Measurements from ENCODE around the gene DUS4L. TPM values are rescaled to one million over a fixed set of nuclear protein-coding genes. Genes with fewer than 3 reads are reported as not detected.

DUS4L gene, protein sequence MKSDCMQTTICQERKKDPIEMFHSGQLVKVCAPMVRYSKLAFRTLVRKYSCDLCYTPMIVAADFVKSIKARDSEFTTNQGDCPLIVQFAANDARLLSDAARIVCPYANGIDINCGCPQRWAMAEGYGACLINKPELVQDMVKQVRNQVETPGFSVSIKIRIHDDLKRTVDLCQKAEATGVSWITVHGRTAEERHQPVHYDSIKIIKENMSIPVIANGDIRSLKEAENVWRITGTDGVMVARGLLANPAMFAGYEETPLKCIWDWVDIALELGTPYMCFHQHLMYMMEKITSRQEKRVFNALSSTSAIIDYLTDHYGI
- 12.5 and 12.6 TPM in 2 replicates for total RNA-seq

DNA sequence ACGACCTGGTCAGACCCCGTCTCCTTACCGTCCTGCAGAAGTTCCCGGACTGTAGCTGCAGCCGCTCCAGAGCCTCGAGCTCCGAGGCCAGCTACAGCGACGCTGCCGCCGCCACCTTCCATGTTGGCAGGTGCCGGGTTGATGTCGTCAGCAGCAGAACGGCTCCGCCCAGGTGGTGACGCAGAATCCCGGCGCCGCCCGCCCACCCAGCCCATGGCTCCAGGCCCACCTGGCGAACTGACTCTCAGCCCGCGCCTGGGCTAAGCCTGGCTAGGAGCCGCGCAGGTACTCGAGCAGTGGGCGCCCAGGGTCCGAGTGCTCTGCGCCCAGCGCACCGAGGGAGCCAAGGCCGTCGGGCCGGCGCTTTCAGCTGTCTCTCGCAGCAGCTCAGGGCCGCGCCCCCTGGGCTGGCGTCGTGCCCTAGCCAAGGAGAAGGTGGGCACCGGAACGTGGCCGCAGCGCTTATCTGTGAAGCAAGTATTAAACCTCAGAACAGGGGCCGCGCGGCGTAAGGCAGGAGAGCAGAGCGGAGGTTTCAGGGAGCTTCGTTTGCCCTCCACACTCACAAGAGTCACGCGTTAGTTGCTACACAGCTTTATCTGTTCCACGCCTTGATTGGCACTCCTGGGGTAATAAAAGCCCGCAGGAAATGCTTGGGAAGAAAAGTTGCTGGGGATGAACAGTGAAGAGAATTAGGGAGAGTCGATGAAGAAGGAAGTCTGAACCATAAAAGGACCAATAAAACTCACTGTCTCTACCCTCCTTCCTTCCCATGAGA is at the start of gene DUS4L, which contains the start of gene COG5:
DUS4L (plus strand) TSS at position 197 of the 778 bp plus-strand sequence. CDS start 3,100 bp downstream, outside the sequence.
COG5 (minus strand) TSS at position 146 of the 778 bp plus-strand sequence; CDS start at position 122, 24 bp downstream.

DNA sequence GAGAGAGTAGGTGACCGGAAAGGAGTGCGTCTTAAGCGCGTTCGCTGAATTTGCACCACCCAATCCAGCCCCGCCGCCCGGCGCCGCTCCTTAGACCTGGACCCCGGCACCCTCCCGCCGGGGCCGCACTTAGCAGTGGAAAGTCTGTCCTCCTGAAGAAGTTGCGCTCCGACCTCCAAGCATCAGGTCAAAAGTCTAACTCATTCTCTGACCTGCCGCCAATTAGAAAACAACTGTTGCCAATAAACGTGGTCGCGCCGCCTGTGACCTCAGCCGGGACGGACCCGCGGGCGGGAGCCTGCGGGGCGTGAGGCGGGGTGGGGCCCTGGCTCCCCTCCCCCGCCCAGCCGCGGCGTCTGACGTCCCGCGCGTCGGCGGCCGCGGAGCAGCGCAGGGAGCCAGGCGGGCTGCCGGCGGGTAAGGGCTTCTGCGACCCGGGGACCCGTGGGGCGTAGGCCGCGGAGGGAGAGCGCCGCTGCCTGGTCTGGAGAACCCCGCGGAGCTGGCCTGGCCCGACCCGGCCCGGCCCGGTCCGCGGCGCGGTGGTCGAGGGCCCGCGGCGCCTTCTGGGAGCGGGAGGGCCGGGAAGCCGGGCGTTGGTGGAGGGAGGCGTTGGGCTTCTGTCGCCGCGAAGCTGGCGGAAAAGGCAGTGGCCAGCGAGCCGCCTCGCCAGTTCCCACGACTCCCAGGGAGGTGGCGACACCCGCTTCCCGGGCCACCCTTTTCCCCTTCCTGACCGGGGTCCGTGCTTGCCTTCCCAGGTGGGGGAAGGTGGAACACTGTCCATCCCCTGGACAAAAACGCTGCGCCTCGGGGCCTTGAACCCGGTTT is 16.3 kb downstream of the DUS4L start, which contains the start of gene BCAP29:
BCAP29 (plus strand) TSS at position 362 of the 831 bp plus-strand sequence. CDS start 527 bp downstream, outside the sequence.

Other genes starting within 250 kb of the DUS4L start
- gene GPR22, start 93.9 kb upstream of the DUS4L start, total RNA-seq = under 0.01 and 1.1 TPM in 2 replicates
- 59.6 and 69.2 TPM in 2 replicates for gene COG5, start 51 bp upstream of the DUS4L start, total RNA-seq
- gene BCAP29, start 16.3 kb downstream of the DUS4L start, total RNA-seq = 99.7 and 120 TPM in 2 replicates
- 0.44 and 0.50 TPM in 2 replicates for gene SLC26A4, start 96.9 kb downstream of the DUS4L start, total RNA-seq
- gene CBLL1, start 180.2 kb downstream of the DUS4L start, total RNA-seq = 13.8 and 14.2 TPM in 2 replicates
- gene SLC26A3, start 239.3 kb downstream of the DUS4L start, total RNA-seq = not detected in 2 replicates

Measured in uterine smooth muscle cell (primary cell).